GM18870 (cell line): Measurements from ENCODE around the gene ZBTB16.

ENCODE experiments used
- ATAC-seq: cut with Tn5 transposase; IDR thresholded peaks from one replicate; pipeline ENCODE4 v1.9.1; 2021; ENCODE audit warnings: moderate library complexity; ENCODE audit not compliant: unreplicated experiment

Gene ZBTB16

GRCh38 chr11:114081641-114082414 is 22.3 kb downstream of the ZBTB16 start:
- no peak for ATAC-seq

GRCh38 chr11:114082415-114082748 is 22.9 kb downstream of the ZBTB16 start:
- no peak for ATAC-seq

- ATAC-seq = no peak
These were observed 23.3 kb downstream of the ZBTB16 start for GRCh38 chr11:114082767-114083181.

DNA sequence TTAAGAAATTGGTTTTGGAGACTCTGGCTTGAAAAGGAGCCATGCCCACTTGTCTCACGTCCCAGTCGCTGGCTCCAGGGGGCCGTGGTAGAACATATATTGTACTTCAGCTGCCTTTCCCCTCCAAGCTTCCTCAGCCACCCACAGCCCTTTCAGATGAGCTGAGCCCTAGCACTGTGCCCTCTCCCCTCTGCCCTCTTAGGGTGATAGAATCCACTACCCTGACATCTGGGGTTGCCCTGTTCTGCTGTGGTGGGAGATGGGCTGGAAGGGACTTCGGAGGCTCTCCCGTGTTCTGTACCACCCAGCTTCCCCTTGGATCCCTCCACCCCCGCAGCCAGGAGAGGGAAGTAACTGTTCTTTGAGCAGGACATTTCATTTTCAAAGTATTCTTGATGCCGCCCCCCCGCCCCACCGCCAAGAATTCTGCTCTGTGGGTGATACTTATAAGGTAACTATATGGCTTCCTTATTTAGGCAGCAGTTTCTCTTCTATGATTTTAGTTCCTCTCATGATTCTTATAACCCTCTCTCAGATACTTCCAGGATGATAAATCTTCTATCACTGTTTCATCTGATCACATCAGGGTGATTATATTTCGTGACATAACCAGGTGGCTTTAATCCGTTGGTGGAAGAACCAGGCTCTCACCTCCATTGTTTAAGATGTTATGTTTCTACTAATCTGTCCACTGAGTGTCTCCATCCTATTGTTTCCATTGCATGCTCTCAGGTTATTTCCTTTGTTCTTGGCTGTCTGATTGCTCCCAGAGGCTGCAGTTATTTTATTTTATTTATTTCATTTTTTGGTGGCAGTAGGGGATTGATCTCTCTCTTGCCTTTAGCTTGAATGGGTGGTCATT is 24.1 kb downstream of the ZBTB16 start:
- no peak for ATAC-seq

GRCh38 chr11:114084414-114084813 is 24.9 kb downstream of the ZBTB16 start:
- no peak for ATAC-seq

GRCh38 chr11:114085965-114086793 is 26.7 kb downstream of the ZBTB16 start:
- ATAC-seq = no peak

DNA sequence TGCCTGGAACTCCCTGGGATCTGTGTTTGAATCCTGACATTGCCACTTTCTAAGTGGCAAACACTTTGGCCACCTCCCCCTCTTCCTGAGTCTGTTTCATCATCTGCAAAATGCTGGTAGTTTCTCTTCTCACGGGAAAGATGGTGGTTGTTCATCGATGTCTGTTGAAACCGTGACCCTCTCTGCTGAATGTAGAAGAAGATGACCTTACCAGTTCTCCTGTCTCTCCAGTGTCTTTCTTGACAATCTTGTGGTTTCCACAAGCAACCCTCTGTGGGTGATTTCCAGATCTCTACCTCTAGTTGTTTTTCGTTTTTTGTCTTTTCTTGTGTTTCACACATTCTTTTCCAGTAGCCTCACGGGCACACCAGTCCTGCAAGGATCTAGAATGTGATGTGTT is 27.5 kb downstream of the ZBTB16 start:
- no peak for ATAC-seq

DNA sequence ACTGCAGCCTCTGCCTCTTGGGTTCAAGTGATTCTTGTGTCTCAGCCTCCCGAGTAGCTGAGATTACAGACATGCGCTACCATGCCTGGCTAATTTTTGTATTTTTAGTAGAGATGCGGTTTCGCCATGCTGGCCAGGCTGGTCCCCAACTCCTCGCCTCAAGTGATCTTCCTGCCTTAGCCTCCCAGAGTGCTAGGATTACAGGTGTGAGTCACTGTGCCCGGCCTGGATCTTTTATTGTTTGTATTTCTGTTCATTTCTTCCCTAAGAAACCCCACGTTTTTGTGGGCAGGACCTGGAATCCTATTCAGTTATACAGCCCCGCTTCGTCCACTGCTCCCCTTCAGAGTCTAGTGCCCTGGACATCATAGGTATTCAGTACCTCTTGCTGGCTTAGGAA is 28.7 kb downstream of the ZBTB16 start:
- no peak for ATAC-seq

DNA sequence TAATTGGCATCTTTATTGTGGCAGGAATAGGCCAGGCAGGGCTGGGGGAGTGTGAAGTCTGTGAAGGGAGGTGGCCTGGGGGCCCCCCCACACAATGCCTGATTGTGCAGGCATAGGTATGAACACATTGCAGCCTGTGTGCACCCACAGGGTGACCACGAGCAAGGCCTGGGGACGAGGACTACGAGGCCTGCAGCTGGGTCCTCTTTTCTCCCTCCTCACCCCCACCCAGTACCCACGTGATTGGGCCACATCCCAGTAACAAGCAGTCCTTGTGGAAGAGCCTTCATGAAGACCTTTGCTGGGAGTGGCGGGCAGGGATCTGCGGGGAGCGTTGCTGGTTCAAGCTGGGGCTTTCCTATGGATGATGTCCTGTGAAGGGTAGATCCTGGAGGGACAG is 29.3 kb downstream of the ZBTB16 start:
- ATAC-seq = no peak

DNA sequence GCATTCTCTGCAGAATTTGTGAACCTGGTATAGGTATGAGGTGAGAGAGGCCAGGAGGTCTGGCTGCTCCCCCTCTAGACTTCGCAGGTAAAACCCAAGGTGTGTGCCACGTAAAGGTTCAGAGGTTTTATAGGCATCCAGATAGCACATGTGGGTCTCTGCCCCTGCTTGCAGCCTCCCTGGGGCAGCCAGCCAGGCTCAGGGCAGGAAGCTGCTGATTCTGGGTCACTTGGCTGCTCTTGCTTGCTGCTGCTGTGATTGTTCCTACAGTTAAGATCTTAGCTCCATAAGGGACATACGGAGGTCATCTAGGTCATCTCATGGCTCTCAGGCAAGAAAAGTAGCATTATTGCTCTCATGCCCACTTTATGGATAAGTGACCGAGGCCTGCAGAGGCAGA is 30.2 kb downstream of the ZBTB16 start:
- ATAC-seq = no peak

DNA sequence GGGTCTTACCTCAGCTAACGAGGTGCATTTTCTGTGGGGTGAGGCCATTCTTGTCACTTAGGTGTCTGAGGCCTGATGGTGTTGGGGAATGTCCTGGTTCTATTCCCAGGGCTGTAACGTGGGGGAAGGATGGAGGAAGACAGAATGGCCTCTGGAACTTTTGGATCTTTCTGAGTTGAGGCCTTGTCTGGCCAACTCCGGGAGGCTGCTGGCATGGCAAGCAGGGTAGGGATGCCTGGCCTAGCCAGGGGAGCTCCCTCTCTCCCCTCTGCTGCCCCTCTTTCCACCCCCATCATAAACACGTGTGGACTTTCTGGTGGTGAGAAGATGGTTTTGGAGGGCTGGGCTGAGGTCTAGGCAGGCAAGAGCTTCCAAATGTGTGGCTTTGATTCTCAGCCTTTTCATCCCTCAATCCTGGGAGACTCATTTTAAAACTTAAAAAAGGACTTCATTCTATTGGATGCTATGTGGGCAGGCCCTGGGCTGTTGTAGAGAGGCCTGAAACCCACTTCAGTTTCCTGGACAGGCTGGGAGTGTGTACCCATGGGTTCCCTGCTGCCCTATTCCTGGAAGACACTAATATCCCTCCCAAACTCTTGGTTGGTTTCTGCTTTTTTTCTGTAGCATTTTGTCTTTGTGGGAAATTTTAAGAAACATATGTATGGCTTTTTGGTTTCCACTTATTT is 30.9 kb downstream of the ZBTB16 start:
- ATAC-seq = no peak

DNA sequence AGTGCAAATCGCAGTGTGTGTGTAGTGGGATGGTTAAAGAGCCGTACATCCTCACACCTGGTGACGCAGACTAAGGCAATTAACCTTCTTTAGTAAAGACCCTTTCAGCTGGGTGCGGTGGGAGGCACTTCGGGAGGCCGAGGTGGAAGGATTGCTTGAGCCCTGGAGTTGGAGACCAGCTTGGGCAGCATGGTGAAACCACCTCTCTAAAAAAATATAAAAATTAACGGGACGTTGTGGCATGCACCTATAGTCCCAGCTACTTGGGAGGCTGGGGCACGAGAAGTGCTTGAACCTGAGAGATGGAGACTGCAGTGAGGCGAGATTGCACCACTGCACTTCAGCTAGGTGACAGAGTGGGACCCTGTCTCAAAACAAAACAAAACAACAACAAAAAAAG is 31.5 kb downstream of the ZBTB16 start:
- no peak for ATAC-seq

GRCh38 chr11:114091516-114092397 is 32.2 kb downstream of the ZBTB16 start:
- ATAC-seq = no peak

GRCh38 chr11:114092478-114092877 is 33.0 kb downstream of the ZBTB16 start:
- ATAC-seq = no peak

GRCh38 chr11:114092953-114093352 is 33.4 kb downstream of the ZBTB16 start:
- no peak for ATAC-seq

- no peak for ATAC-seq
These were observed 35.0 kb downstream of the ZBTB16 start for GRCh38 chr11:114094516-114094915.

- ATAC-seq = no peak
These were observed 36.4 kb downstream of the ZBTB16 start for GRCh38 chr11:114095899-114096298.

DNA sequence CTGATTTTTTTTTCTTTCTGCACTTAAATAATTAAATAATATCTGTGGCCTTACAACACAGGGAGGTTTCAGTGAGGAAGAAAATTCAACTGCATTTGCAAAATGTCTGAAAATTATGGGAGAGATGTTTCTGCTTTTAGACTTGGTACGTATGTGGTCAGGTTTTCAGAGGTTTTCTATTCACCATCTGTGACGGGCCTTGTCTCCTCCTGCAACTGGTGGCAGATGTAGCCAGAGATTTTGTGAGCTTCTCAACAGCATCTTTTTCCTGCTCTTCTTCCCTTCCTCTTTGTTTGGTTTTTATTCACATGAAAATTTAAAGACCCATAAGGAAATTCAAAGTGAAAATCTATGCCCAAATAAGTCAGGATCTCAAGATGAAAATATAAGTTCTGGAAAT is 38.3 kb downstream of the ZBTB16 start:
- ATAC-seq = no peak

DNA sequence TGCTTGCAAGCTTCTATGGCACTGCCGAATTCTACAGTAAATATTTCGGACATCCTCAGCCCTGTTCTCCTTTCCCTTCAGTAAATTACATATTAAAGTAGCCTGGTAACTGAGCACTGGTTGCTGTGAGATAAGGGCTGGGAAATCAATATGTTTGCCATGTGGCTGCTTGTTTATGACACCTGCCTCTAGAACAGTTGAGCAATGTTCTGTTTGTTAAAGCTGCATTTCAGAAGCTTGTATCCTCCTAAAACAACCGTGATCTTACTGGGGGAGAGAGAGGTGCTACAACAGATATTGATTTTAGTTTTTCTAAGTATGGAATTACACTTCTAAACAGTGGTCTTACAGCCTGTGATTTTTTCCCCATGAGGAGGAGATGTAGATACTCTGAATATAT is 39.4 kb downstream of the ZBTB16 start:
- ATAC-seq = no peak
